Middle frontal gyrus (tissue), 1 donor: ENCODE data around the gene DOCK1.
"Not testable (repeated sequence)": the region's sequence is repeated elsewhere in the genome, so short reads cannot be mapped to it uniquely, and the experiment has no call there.

ENCODE experiments used
- DNase-seq: peaks from one replicate; pipeline ENCODE4 v3.0.0-alpha.2; 2015; ENCODE audit warnings: low spot score; ENCODE audit errors: extremely low spot score

DOCK1 gene

DNA sequence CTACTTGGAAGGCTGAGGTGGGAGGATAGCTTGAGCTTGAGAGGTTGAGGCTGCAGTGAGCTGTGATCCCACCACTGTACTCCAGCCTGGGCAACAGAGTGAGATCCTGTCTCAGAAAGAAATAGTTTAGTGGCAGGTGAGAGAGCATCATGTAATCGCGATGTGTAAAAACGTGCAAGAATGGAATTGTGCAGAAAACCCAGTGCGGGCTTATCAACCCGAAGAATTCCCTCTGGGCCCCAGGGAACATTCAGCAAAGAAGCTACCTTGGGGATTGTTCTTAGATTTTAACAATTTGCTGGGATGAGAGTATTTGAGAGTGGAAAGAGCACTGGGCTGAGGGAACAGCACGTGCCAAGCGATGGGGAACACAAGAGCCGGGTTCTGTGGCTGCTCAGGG is 398.5 kb downstream of the DOCK1 start:
- DNase-seq: no peak

DNA sequence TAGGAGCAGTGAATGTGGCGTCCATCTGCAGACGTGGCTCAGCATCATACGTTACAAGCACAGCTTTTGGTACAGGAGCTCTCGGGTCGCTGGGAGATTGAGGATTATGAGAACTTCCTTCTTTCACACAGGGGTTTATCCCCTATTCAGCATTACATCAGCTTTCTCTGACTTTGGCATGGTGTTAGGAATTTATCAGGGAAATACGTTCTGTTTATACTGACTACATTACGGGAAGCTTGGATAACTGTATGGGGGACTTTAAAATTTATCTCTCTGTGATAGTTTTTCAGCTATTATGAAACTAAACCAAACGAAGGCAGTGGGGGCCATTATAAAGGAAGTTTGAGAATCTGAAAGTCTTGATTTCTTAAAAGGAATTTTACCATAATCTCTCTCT is 401.3 kb downstream of the DOCK1 start:
- no peak for DNase-seq

DNA sequence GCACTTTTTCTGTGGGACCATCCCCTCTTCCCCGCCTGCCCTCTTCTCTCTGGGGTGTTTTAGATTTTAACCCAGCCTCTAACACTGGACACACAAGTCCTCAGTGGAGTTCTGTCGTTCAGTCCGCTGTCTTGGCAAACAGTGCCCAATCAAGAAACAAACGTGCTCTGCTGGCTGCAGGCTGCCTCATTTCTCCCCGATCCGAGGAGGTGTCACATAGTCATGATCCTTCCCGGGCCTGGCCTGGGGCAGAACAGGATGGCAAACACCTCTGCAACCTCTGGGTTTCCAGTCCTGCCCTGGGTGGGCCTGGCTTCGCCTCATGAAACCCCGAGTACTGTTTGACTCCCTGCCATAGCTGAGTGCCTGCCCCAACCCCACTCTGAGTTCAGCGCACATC is 402.1 kb downstream of the DOCK1 start:
- no peak for DNase-seq

DNA sequence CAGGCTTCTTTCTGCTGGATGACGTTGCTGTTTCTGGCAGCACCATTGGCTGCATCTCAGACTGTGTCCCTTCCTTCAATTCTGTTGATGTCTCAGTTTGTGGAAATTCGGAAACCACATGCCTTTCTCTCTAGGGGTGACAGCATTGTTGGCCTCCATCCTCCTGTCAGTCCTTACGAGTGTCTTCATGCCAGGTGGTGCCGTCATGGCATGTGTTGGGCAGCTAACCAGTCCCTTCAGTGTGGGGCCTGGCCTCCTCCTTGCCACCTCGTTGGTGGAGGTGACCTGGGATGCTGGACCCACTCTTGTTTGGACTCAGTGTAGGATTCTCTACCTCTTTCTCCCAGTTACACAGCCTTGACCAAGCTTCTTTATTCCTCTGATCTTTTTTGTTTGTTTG is 402.8 kb downstream of the DOCK1 start:
- DNase-seq: no peak

DNA sequence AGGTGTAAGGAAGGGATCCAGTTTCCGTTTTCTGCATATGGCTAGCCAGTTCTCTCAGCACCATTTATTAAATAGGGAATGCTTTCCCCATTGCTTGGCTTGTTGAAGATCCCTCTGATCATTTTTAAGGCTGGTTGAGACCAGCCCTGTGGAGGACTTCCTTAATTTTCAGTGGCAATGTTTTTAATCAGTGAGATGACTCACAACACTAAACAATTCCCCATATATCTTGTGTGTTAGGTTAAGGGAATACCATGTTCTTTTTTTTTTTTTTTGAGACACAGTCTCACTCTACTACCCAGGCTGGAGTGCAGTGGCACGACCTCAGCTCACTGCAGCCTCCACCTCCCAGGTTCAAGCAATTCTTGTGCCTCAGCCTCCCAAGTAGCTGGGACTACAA is 404.4 kb downstream of the DOCK1 start:
- not testable (repeated sequence) for DNase-seq

DNA sequence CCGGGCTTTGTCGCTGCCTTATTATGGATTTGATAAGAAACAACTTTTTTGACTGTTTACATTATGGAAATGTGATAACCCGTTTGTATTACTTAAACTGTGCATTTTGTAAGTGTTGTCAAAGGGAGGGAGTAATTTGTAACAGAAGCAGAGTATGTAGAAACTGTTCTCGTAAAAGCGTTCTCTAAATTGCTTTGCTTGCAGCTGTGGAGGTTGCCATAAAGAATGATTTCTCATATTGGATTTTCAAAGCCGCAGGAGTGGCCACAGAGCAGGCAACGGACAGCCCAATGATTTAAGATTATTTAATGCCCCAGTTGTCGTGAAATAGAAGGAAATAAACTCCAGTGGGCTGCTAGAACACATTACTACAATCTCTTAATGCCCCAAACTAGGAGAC is 405.2 kb downstream of the DOCK1 start:
- no peak for DNase-seq

DNA sequence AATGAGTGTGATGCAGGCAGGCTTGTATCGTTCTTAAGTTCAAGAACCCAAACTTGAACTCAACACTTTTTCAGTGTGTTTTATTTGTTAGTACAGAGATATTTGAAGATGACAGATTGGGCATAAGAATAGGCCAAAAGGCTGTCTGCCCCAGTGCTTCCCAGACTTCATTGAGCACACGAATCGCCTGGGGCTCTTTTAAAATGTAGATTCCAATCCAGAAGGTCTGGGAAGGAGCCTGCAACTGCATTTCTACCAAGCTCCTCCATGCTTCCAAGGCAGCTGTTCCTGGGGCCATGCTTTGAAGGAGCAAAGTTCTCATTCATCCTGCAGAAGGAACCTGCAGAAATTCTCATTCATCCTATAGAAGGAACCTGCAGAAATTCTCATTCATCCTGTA is 405.7 kb downstream of the DOCK1 start:
- no peak for DNase-seq

DNA sequence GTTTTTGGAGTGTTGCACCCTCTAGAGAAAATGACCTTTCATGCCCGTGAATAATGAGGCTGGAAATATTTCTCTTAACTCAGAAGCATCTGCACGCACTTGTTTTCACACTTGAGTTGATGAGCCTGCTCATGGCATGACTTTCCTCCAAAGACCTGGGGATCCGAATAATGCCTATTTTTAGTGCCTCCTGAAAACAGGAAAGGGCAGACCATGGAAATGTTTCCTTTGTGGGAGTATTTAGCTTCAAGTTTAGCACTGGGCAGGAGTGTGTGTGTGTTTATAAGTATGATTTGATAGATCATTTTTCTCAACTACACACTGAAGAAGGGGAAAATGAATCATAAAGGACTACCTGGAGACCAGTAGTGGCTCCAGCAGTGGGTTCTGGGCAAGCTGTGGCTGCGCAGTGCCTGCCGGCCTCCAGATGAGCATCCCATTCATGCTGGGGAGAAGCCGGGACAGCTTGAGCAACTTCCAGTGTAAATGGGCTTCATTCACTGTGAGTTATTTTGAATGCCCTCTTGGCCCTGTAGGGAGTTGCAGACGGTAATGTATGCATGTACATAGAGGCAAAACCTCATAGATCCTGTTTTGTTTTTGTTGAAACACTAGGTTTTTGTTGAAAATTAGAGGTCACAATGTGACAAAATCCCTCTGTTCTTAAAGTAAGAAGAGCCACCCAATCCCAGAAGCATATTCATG is 408.9 kb downstream of the DOCK1 start:
- no peak for DNase-seq

DNA sequence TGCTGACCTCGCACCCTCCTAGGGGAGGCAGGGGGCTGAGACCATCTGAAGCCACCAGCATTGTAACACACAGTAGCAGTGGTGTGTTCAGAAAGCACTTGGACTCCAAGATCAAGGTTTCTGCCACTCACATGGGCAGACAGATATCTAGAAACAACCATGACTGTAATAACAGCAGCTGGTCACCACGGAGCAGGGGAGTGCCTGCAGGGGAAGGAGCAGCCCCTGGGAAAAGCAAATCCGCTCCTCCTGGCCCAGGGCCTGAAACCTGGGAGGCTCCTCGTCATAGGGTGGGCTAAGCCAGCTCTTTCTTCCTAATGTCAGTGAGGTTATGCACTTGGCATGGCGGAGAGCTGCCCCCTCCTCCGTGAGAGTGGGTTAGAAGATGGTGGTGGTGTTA is 409.6 kb downstream of the DOCK1 start:
- no peak for DNase-seq

DNA sequence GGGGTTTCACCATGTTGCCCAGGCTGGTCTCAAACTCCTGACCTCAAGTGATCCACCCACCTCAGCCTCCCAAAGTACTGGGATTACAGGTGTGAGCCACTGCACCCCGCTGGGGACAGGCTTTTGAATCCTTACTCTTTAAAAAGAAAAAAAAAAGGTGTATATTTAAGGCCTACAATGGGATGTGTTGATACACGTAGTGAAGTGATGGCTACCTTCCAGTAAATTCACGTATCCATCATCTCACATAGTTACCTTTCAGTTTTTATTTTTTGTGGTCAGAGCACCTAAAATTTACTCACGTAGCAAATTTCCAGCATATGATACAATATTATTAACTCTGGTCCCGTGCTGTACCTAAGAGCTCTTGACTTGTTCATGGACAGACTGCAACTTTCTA is 410.7 kb downstream of the DOCK1 start:
- DNase-seq: no peak

DNA sequence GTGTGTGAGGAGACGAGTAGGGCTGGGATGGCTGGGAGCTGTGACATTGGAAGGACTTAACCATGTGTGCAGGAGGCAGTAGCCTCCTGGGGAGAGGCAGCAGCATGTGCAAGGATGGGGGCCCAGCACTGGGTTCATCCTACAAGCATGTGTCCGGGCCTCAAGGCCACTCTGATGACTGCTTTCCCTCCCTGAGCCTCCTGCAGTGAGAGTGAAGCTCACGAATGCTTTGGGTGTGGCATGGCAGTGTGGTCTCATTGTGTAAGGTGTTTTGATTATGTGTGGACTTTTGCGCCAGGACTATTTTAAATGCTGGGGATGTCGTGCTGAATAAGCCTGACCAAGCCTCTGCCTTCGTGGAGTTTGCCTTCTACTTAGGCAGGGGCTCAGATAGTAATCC is 413.2 kb downstream of the DOCK1 start:
- DNase-seq: no peak

DNA sequence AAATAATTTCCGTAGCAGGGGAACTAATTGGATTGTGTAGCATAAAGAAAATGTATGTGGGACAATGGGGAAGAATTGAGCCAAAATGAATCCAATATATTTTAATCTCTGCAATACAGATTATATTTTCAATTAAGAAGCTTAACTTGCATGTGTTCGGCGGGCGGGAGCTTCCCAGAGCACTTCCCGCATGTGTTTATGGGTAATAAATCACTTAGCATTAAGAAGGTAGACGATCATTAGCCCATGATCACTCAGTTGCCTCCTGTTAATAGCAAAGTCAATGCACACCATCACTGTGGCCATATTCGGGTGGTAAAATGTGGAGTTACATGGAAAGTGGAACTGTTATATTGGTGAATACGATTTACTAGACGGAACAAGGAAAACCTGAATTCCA is 414.0 kb downstream of the DOCK1 start:
- no peak for DNase-seq

DNA sequence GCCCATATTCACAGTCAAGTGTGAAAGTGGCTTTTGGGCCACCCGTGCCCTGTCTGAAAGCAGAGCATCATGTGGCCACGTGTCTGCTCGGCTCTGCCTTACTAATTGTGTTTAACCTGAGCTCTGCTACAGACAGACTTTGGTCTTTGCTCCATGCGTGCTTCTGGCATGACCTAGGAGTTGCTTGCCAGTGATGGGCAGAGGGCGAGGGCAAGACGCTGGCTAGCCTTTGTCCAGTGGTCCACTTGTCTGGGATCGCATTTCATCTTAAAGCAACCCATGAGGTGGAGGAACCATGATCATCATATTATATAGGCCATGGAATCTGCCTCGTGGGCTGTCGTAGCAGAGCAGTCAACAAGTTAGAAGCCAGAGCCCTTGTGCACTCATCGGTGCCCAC is 414.5 kb downstream of the DOCK1 start:
- DNase-seq: no peak

DNA sequence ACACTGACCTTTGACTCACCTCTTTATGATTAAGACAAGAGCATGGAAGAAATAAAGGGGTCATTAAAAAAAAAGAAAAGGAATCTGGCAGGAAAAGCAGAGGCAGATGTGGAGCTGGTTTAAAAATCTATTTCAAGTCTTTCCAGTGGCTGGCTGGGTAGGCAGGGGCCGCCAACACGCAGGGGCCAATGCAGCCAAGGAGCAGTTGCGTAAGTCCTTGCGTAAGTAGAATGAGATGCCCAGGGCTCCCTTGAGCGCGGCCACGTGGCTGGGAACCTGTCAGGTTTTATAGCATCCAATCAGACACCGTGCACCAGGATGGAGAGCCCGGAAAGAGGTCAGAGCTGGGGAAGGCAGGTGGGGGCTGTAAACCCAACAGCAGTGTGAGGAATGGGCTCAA is 414.9 kb downstream of the DOCK1 start:
- DNase-seq: no peak

DNA sequence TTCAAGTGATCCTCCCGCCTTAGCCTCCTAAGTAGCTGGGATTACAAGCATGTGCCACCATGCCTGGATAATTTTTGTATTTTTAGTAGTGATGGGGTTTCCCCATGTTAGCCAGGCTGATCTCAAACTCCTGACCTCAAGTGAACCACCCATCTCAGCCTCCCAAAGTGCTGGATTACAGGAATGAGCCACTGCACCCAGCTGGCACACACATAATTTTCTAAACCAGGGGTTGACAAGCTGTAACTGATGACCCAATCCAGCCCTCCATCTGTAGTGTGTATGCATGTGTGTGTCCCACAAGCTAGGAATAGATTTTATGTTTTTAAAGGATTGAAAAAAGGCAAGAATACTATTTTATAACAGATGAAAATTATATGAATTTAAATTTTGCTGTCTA is 417.1 kb downstream of the DOCK1 start:
- no peak for DNase-seq

DNA sequence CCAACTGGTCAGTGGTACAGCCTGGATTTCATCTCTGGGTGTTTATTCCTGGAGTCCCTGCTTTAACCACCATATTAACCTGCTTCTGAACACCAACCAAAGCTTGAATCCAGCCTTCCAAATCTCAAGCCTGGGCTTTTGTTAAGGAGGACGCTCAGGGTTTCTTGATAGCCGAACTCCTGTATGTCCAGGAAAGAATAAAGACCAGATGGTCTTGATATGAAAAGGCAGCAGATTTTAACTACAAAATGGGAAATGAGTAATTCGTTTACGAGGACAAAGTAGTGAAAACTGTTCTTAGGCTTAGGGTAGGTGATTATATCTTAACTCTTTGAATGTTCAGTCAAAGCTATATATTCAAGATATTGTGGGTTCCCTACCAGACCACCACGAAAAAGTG is 420.3 kb downstream of the DOCK1 start:
- no peak for DNase-seq

DNA sequence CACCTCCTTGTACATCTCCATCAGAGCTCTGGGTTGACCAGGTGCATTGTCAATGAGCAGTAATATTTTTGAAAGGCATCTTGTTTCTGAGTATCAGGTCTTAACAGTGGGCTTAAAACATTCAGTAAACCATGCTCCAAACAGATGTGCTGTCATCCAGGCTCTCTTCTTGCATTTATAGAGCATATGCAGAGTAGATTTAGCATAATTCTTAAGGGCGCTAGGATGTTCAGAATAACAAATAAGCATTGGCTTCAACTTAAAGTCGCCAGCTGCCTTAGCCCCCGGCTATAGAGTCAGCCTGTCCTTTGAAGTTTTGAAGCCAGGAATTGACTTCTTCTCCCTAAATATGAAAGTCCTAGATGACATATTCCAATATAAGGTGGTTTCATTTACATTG is 421.7 kb downstream of the DOCK1 start:
- no peak for DNase-seq

DNA sequence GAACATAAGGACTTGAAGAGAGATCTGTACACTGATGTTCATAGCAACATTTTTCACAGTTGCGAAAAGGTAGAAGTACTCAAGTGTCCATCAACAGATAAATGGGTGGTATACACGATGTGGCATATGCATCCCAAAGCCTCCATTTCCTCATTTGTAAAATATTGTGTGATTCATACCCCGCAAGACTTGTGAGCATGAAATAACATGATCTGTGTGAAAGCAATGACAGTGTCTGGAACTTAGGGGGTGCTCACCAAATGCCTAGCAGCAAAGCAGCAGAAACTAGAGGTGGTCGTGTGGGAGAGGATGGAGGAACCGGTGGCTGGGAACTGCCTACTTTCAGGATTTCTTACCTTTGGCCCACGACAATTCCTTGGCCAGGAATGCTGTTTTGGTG is 426.5 kb downstream of the DOCK1 start:
- no peak for DNase-seq

DNA sequence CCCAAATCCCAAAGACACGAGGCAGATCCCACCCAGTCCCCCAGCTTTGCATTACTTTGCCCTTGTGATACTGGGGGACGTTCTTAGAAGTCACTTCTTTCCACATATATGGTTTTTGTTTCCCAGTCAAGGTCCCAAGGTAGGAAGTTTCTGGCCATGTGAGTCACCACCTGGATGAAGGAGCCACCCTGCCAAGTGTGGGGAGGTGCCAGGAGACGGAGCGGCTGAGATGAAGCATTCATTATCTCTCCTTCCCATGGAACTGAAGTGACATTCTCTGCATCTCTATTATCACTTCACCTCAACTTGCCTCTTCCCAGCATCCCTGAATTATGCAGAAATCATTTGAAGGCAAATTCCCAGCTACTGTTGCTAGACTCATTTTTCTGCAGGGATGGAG is 427.4 kb downstream of the DOCK1 start:
- no peak for DNase-seq

DNA sequence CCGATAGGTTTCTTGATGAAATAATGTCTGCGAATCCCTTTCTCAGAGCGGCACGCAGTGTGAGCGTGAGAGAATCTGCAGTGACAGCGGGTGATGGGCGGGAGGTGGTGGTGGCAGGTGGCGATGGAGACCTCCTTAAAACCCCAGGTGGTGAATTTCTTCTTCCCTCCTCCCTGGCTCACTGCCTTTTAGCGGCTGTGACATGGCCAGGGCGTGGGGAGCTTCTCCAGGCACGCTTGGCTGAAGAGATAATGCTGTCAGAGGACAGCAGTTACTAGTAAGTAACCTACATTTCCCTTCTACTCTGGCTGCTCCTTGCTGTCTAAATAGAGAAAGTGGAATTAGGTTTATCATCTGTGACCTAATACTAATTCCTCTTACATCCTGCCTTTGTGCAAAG is 432.6 kb downstream of the DOCK1 start:
- no peak for DNase-seq

DNA sequence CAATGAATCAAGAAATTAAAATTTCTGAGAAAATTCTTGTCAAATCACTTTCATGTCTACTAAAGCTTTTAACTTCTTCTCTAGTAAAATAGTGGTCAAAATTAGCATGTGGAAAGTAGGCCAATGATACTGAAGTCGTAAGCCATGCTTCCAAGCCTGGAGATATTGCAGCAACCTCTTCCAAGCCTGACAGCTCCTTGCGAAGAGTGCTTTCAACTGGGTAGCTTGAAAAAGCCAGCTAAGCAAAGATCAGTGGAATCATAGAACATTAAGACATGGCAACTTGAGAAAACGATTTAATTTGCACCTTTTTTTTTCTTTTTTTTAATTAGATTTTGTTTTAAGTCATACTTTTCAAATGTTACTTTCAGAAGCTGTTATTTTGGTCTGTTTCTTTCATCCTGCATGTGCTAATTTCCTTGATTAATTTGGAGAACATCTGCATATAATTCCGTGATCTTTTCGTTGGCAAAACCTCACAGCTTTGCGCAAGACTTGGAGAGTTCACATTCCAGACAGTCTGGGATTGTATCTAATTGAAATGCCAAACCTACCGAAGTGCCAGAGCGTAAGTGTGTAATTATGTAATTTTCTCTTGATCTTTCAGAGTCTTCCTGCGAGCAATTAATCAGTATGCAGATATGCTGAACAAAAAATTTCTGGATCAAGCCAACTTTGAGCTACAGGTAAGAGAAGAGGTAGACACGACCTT is 433.3 kb downstream of the DOCK1 start:
- DNase-seq: no peak

DNA sequence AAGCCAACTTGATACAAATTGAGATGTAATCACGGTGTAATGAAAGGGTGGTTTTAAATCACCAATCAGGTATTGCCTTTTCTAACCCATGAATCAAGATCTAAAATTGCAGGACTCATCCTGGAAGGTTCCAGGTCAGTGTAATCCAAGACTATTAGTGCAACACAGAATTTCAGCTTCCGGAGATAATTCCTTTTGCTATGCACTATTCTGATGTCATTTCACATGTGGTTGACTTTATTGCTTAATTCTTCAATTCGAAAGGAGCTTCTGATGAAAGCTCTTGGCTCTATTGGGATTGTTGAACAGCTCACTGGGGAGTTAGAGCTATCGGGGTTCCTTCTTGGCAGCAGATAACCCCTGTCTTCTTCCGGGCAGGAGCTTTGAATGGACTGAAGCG is 438.6 kb downstream of the DOCK1 start:
- DNase-seq: no peak

DNA sequence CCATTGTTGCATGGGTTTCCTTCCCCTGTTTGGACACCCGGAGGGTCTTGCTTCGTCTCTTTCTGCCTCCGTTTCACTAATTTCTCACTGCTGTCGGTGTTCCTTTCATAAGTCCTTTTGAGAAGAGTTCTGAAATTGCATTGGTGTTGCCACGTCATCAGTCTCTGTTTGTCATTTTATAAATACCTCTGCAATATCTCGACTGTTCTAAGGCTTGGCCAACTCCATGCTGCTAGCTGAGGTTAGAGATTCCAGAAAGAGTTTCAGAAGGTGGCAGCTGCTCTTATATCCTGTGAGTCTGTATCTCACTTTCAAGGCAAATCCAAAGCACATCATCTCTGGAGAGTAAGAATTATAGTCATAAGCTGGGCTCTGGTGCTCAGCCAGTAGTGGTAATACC is 439.1 kb downstream of the DOCK1 start:
- no peak for DNase-seq
